GM04504 (cell line): Measurements from ENCODE around the gene BDKRB1.

Source experiments
- DNase-seq: peaks from one replicate; pipeline ENCODE4 v3.0.0-alpha.2; 2012; ENCODE audit warnings: low read depth

The BDKRB1 gene

GRCh38 chr14:96281486-96281885, 25.5 kb downstream of the BDKRB1 start:
- no peak for DNase-seq

- no peak for DNase-seq
These were observed 28.0 kb downstream of the BDKRB1 start for GRCh38 chr14:96284008-96284407.

GRCh38 chr14:96284430-96284829, 28.4 kb downstream of the BDKRB1 start:
- no peak for DNase-seq

- DNase-seq: no peak
These were observed 29.7 kb downstream of the BDKRB1 start for GRCh38 chr14:96285667-96286066.

- DNase-seq: no peak
These were observed 30.2 kb downstream of the BDKRB1 start for GRCh38 chr14:96286251-96286650.

- DNase-seq: no peak
These were observed 31.8 kb downstream of the BDKRB1 start for GRCh38 chr14:96287856-96288255.

GRCh38 chr14:96294246-96294645, 38.2 kb downstream of the BDKRB1 start:
- DNase-seq: no peak

GRCh38 chr14:96297000-96297399, 41.0 kb downstream of the BDKRB1 start:
- no peak for DNase-seq

GRCh38 chr14:96297997-96298515, 42.0 kb downstream of the BDKRB1 start:
- DNase-seq: no peak

- DNase-seq: no peak
These were observed 43.4 kb downstream of the BDKRB1 start for GRCh38 chr14:96299441-96299840.

GRCh38 chr14:96303981-96304380, 48.0 kb downstream of the BDKRB1 start:
- no peak for DNase-seq

- no peak for DNase-seq
These were observed 48.9 kb downstream of the BDKRB1 start for GRCh38 chr14:96304956-96305355.

- no peak for DNase-seq
These were observed 51.4 kb downstream of the BDKRB1 start for GRCh38 chr14:96307434-96307833.

GRCh38 chr14:96309133-96309895, 53.3 kb downstream of the BDKRB1 start:
- no peak for DNase-seq

GRCh38 chr14:96309896-96310330, 53.9 kb downstream of the BDKRB1 start:
- DNase-seq: no peak

- no peak for DNase-seq
These were observed 54.9 kb downstream of the BDKRB1 start for GRCh38 chr14:96310906-96311305.
